PC-9 (cell line): Measurements from ENCODE around the gene CAPN7. TPM values are rescaled to one million over a fixed set of nuclear protein-coding genes. Genes with fewer than 3 reads are reported as not detected.

Experiments
- BruUV-seq: library from RNA; stranded (reverse); fragments of 400-500 nt; replicated peaks from 2 replicates; lab custom pipeline; 2021; lab: Mats Ljungman, UMichigan
- CTCF ChIA-PET: fragments of 300-600 bp; sonication (Branson Sonifier 250); formaldehyde crosslinking; loops from one replicate; lab custom pipeline; 2022; ENCODE audit warnings: antibody characterized with exemption; lab: Charles Lee
- POLR2A ChIA-PET: fragments of 300-600 bp; sonication (Branson Sonifier 250); formaldehyde crosslinking; loops from one replicate; lab custom pipeline; 2022; ENCODE audit warnings: antibody characterized with exemption; ENCODE audit not compliant: unreplicated experiment; lab: Charles Lee
- DNase-seq, 2 experiments: peaks; one replicate each; pipeline versions ENCODE4 v3.0.0 to v3.0.0-alpha.2; 2015 to 2022; ENCODE audit warnings: mixed read lengths in 1 of 2
- H2AFZ ChIP-seq: fragments of 200-600 bp; sonication (generic); 2 replicates; pipeline ENCODE4 v1.8.1; 2017; ENCODE audit warnings: antibody characterized with exemption
- H3F3A ChIP-seq: fragments of 200-600 bp; sonication (generic); 2 replicates; pipeline ENCODE4 v1.8.1; 2017; ENCODE audit warnings: antibody characterized with exemption, mild to moderate bottlenecking, low read depth; ENCODE audit not compliant: insufficient read depth
- H3K27ac ChIP-seq: fragments of 200-600 bp; sonication (generic); 2 replicates; pipeline ENCODE4 v1.6.1; 2016; ENCODE audit warnings: mixed run types
- H3K27me3 ChIP-seq: fragments of 200-600 bp; sonication (generic); 2 replicates; pipeline ENCODE4 v1.6.1; 2016; ENCODE audit warnings: low read depth, mixed run types; ENCODE audit not compliant: insufficient read depth
- H3K36me3 ChIP-seq: fragments of 200-600 bp; sonication (generic); 2 replicates; pipeline ENCODE4 v1.6.1; 2016; ENCODE audit warnings: low read depth, mixed run types
- H3K4me1 ChIP-seq: fragments of 200-600 bp; sonication (generic); replicated peaks from 2 replicates; pipeline ENCODE4 v1.6.1; 2016; ENCODE audit warnings: mixed run types; ENCODE audit not compliant: insufficient read depth
- H3K4me2 ChIP-seq: fragments of 200-600 bp; sonication (generic); 2 replicates; pipeline ENCODE4 v1.6.1; 2017; ENCODE audit warnings: mixed run types
- H3K4me3 ChIP-seq: fragments of 200-600 bp; sonication (generic); 2 replicates; pipeline ENCODE4 v1.6.1; 2016; ENCODE audit warnings: mixed run types
- H3K79me2 ChIP-seq: fragments of 200-600 bp; sonication (generic); 2 replicates; pipeline ENCODE4 v1.6.1; 2017; ENCODE audit warnings: low read depth, mixed run types
- H3K9me2 ChIP-seq: fragments of 200-600 bp; sonication (generic); 2 replicates; pipeline ENCODE4 v1.8.1; 2017; ENCODE audit warnings: mild to moderate bottlenecking; ENCODE audit not compliant: insufficient read depth
- H3K9me3 ChIP-seq: fragments of 200-600 bp; sonication (generic); 2 replicates; pipeline ENCODE4 v1.8.1; 2016; ENCODE audit warnings: low read depth; ENCODE audit not compliant: insufficient read depth
- H4K20me1 ChIP-seq: fragments of 200-600 bp; sonication (generic); 2 replicates; pipeline ENCODE4 v1.8.1; 2017; ENCODE audit not compliant: insufficient read depth
- CTCF ChIP-seq: fragments of 200-600 bp; sonication (generic); conservative IDR thresholded peaks from 2 replicates; pipeline ENCODE4 v1.6.1; 2017; ENCODE audit warnings: mixed run types, antibody characterized with exemption, mild to moderate bottlenecking, moderate library complexity
- EZH2 ChIP-seq: fragments of 200-600 bp; sonication (generic); IDR thresholded peaks from 2 replicates; pipeline ENCODE4 v1.8.0; 2017; ENCODE audit warnings: antibody characterized with exemption, low read depth
- intact Hi-C: fragments of 100-400 bp; cut with micrococcal nuclease; formaldehyde crosslinking; loops from one replicate; pipeline ENCODE4 v1.10.0; 2022; ENCODE audit not compliant: unreplicated experiment
- total RNA-seq: library from RNA; stranded (reverse); gene quantifications from 2 replicates; pipeline ENCODE4 v1.2.3, GENCODE V29; 2021

CAPN7 gene
- total RNA-seq, 1 experiment from 2014 or later, result 28.5 TPM

- no peak for DNase-seq
- Histone ChIP-seq H3K4me2 (peak overlapping the region; percentile 93), H3K4me3 (peak overlapping the region; percentile 98; the same call in 1 of the 2 replicates), H3F3A (peaks cover 17% of the 10 kb centered on the region; the same call in 1 of the 2 replicates), H3K4me1 (peaks cover 19% of the 10 kb centered on the region), H3K9me2 (no peaks in the 10 kb centered on the region), H3K79me2 (peaks cover 47% of the 10 kb centered on the region), H3K9me3 (no peaks in the 10 kb centered on the region), H2AFZ (no peak overlapping the region), H3K27me3 (no peaks in the 10 kb centered on the region), H4K20me1 (peaks cover 30% of the 10 kb centered on the region), H3K36me3 (peaks cover 12% of the 10 kb centered on the region), H3K27ac (no peak overlapping the region)
- CTCF ChIA-PET, result interaction anchor here (0.6 kb wide), 1 partner anchor 1064 kb away, joined by 6 read pairs; no protein-coding TSS in a partner anchor
- TF ChIP-seq EZH2, result no peak
- no peak for TF ChIP-seq CTCF
- BruUV-seq, result no TSS peak
- POLR2A ChIA-PET, result no interaction called here
- intact Hi-C loops, result loop anchor here (2.0 to 10.0 kb wide), 6 partner anchors 101 to 1337 kb away; no protein-coding TSS in a partner anchor
Measured at GRCh38 chr3:15207836-15208504, 1.9 kb downstream of the CAPN7 start.

GRCh38 chr3:15211937-15212336 lies 5.9 kb downstream of the CAPN7 start:
- peaks cover 39% of the 10 kb centered on the region for H3K79me2 ChIP-seq
- H3F3A ChIP-seq, result peaks cover 2% of the 10 kb centered on the region; the same call in 1 of the 2 replicates
- no peak overlapping the region for H3K4me2 ChIP-seq
- H3K4me3 ChIP-seq, result no peak overlapping the region
- intact Hi-C loops, result no loop called here
- H3K4me1 ChIP-seq, result peaks cover 13% of the 10 kb centered on the region
- H3K9me2 ChIP-seq, result no peaks in the 10 kb centered on the region
- no peak overlapping the region for H2AFZ ChIP-seq
- POLR2A ChIA-PET, result no interaction called here
- H3K27ac ChIP-seq, result no peak overlapping the region
- no TSS peak for BruUV-seq
- TF ChIP-seq EZH2, result no peak
- no peak for TF ChIP-seq CTCF
- no peaks in the 10 kb centered on the region for H3K9me3 ChIP-seq
- CTCF ChIA-PET, result no interaction called here
- DNase-seq, result no peak
- peaks cover 27% of the 10 kb centered on the region for H4K20me1 ChIP-seq
- H3K27me3 ChIP-seq, result no peaks in the 10 kb centered on the region
- peaks cover 17% of the 10 kb centered on the region for H3K36me3 ChIP-seq

GRCh38 chr3:15214758-15215157 lies 8.7 kb downstream of the CAPN7 start:
- no peaks in the 10 kb centered on the region for H3K9me2 ChIP-seq
- H3K9me3 ChIP-seq, result no peaks in the 10 kb centered on the region
- ChIA-PET CTCF (interaction anchor here (0.7 kb wide), 2 partner anchors 198 to 207 kb away, joined by 3 to 5 read pairs; no protein-coding TSS in a partner anchor), POLR2A (no interaction called here)
- peaks cover 11% of the 10 kb centered on the region; the same call in 1 of the 2 replicates for H3K79me2 ChIP-seq
- H3K4me1 ChIP-seq, result no peaks in the 10 kb centered on the region
- H3F3A ChIP-seq, result no peaks in the 10 kb centered on the region
- H3K36me3 ChIP-seq, result peaks cover 34% of the 10 kb centered on the region
- H2AFZ ChIP-seq, result no peak overlapping the region
- H3K4me3 ChIP-seq, result no peak overlapping the region
- H3K27ac ChIP-seq, result no peak overlapping the region
- no peak overlapping the region for H3K4me2 ChIP-seq
- no TSS peak for BruUV-seq
- intact Hi-C loops, result no loop called here
- TF ChIP-seq CTCF (no peak), EZH2 (no peak)
- no peak for DNase-seq
- H4K20me1 ChIP-seq, result peaks cover 15% of the 10 kb centered on the region; the same call in 1 of the 2 replicates
- H3K27me3 ChIP-seq, result no peaks in the 10 kb centered on the region
